Activated T-cell treated with anti-CD3 and anti-CD28 coated beads for 48 hours (primary cell): ENCODE data around the gene OPRL1.

Source experiments
- DNase-seq: peaks from one replicate; pipeline ENCODE4 v3.0.0-alpha.2; 2020; ENCODE audit warnings: low read depth

The OPRL1 gene

GRCh38 chr20:64080013-64080812 is at the start of gene OPRL1:
Gene OPRL1, plus strand, starts transcription at chr20:64080082. Its CDS starts 12,639 bp downstream, at chr20:64092721.
- DNase-seq, result no peak

GRCh38 chr20:64030371-64031134 is 49.3 kb upstream of the OPRL1 start:
- no peak for DNase-seq

- DNase-seq, result no peak
Observed at GRCh38 chr20:64031822-64032314, 48.0 kb upstream of the OPRL1 start.

- no peak for DNase-seq
Observed at GRCh38 chr20:64032706-64033624, 46.9 kb upstream of the OPRL1 start.

GRCh38 chr20:64033981-64034493 is 45.8 kb upstream of the OPRL1 start:
- no peak for DNase-seq

GRCh38 chr20:64035066-64035932 is 44.6 kb upstream of the OPRL1 start:
- DNase-seq, result no peak

- no peak for DNase-seq
Observed at GRCh38 chr20:64035933-64036345, 43.9 kb upstream of the OPRL1 start, which contains the start of gene C20orf204. Gene C20orf204, plus strand, starts transcription at chr20:64036182. Its CDS starts 142 bp downstream, at chr20:64036324.

GRCh38 chr20:64036346-64037198 is 43.3 kb upstream of the OPRL1 start:
- DNase-seq, result peak; percentile 33

- no peak for DNase-seq
Observed at GRCh38 chr20:64037199-64037497, 42.7 kb upstream of the OPRL1 start.

- no peak for DNase-seq
Observed at GRCh38 chr20:64037498-64038213, 42.2 kb upstream of the OPRL1 start.

GRCh38 chr20:64038224-64038564 is 41.7 kb upstream of the OPRL1 start:
- no peak for DNase-seq

GRCh38 chr20:64038565-64039292 is 41.2 kb upstream of the OPRL1 start:
- DNase-seq, result peak; percentile 80

GRCh38 chr20:64039293-64040160 is 40.4 kb upstream of the OPRL1 start:
- no peak for DNase-seq

- DNase-seq, result no peak
Observed at GRCh38 chr20:64040231-64041039, 39.4 kb upstream of the OPRL1 start.

- no peak for DNase-seq
Observed at GRCh38 chr20:64041040-64041780, 38.7 kb upstream of the OPRL1 start.

- DNase-seq, result no peak
Observed at GRCh38 chr20:64041781-64042053, 38.2 kb upstream of the OPRL1 start.
